GM12878 (cell line): ENCODE results near the gene USP26. TPM values are rescaled to one million over a fixed set of nuclear protein-coding genes. Genes with fewer than 3 reads are reported as not detected.

Source experiments
- ATAC-seq: fragments of 200-7000 bp; cut with Tn5 transposase; 3 replicates; pipeline ENCODE4 v1.9.1; 2020; ENCODE audit warnings: mild to moderate bottlenecking, moderate library complexity
- BruUV-seq: library from RNA; stranded (reverse); fragments of 400-500 nt; replicated peaks from 2 replicates; lab custom pipeline; 2021; lab: Mats Ljungman, UMichigan
- CTCF ChIA-PET: fragments of 300-600 bp; sonication (Branson Sonifier 250); formaldehyde crosslinking; extraction: SDS; loops from one replicate; lab custom pipeline; 2021; ENCODE audit warnings: inconsistent platforms; lab: Yijun Ruan, JAX
- POLR2A ChIA-PET: fragments of 350-600 bp; formaldehyde crosslinking; extraction: SDS; loops from one replicate; lab custom pipeline; 2021; ENCODE audit warnings: inconsistent platforms; lab: Charles Lee
- RAD21 ChIA-PET: fragments of 300-600 bp; sonication (Branson Sonifier 250); formaldehyde crosslinking; loops from one replicate; lab custom pipeline; 2023; ENCODE audit warnings: antibody characterized with exemption; ENCODE audit not compliant: unreplicated experiment; lab: Charles Lee
- SMC1A ChIA-PET: fragments of 300-600 bp; sonication (Branson Sonifier 250); formaldehyde crosslinking; loops from one replicate; lab custom pipeline; 2023; ENCODE audit not compliant: unreplicated experiment, uncharacterized antibody; lab: Charles Lee
- DNase-seq: peaks from one replicate; pipeline ENCODE4 v3.0.0-alpha.2; 2011; ENCODE audit warnings: low read depth, low spot score
- FAIRE-seq: peaks from 3 replicates; lab custom pipeline; 2011; peaks lifted over from hg19 to GRCh38; lab: Jason Lieb, UNC
- H2AFZ ChIP-seq: 2 replicates; pipeline ENCODE4 v1.6.0; 2011; ENCODE audit warnings: low read depth, low read length, control low read depth; ENCODE audit not compliant: control insufficient read depth
- H3K27ac ChIP-seq: 2 replicates; pipeline ENCODE4 v1.5.1; 2011; ENCODE audit warnings: control low read depth; ENCODE audit not compliant: control insufficient read depth, insufficient read depth
- H3K27me3 ChIP-seq, 2 experiments: replicated peaks in 1 of 2; 2 replicates each; pipeline versions ENCODE4 v1.6.0 to v1.6.1; 2011; ENCODE audit warnings: low read length in 1 of 2; ENCODE audit not compliant: control insufficient read depth in 2 of 2, insufficient read depth in 2 of 2
- H3K36me3 ChIP-seq, 2 experiments: 2 replicates each; pipeline ENCODE4 v1.5.1; 2011; ENCODE audit warnings: low read length in 1 of 2; ENCODE audit not compliant: control insufficient read depth in 2 of 2, insufficient read depth in 2 of 2
- H3K4me1 ChIP-seq: 2 replicates; pipeline ENCODE4 v1.6.1; 2011; ENCODE audit warnings: mild to moderate bottlenecking, low read length, moderate library complexity, mixed read lengths; ENCODE audit not compliant: control insufficient read depth, insufficient read depth
- H3K4me2 ChIP-seq: 2 replicates; pipeline ENCODE4 v1.6.0; 2011; ENCODE audit warnings: control low read depth; ENCODE audit not compliant: control insufficient read depth, insufficient read depth
- H3K4me3 ChIP-seq: fragments of 200-600 bp; sonication (generic); 2 replicates; pipeline ENCODE4 v1.5.1; 2016
- H3K79me2 ChIP-seq: 2 replicates; pipeline ENCODE4 v1.6.0; 2011; ENCODE audit warnings: low read length; ENCODE audit not compliant: control insufficient read depth, insufficient read depth
- H3K9ac ChIP-seq: 2 replicates; pipeline ENCODE4 v1.8.0; 2011; ENCODE audit warnings: low read length, control low read depth, mixed read lengths; ENCODE audit not compliant: control insufficient read depth, insufficient read depth
- H3K9me3 ChIP-seq: replicated peaks from 3 replicates; pipeline ENCODE4 v1.5.1; 2011; ENCODE audit warnings: mild to moderate bottlenecking, low read length; ENCODE audit not compliant: control insufficient read depth, insufficient read depth
- H4K20me1 ChIP-seq: 2 replicates; pipeline ENCODE4 v1.6.0; 2011; ENCODE audit not compliant: control insufficient read depth, insufficient read depth
- HDAC2 ChIP-seq: fragments of 200-600 bp; sonication (generic); IDR thresholded peaks from 2 replicates; pipeline ENCODE4 v1.6.1; 2017
- HDGF ChIP-seq: fragments of 450-650 bp; IDR thresholded peaks from 2 replicates; pipeline ENCODE4 v1.6.1; 2016; ENCODE audit warnings: antibody characterized with exemption
- POLR2AphosphoS5 ChIP-seq: IDR thresholded peaks from 2 replicates; pipeline ENCODE4 v1.6.1; 2011; ENCODE audit warnings: mild to moderate bottlenecking, low read length, inconsistent platforms
- RAD51 ChIP-seq: fragments of 450-650 bp; IDR thresholded peaks from 2 replicates; pipeline ENCODE4 v1.6.1; 2016; ENCODE audit warnings: moderate library complexity, mild to moderate bottlenecking, inconsistent platforms
- RELA ChIP-seq: fragments of 450-650 bp; IDR thresholded peaks from 2 replicates; pipeline ENCODE4 v1.8.0; 2014; ENCODE audit warnings: borderline replicate concordance; ENCODE audit not compliant: partially characterized antibody
- SREBF2 ChIP-seq: IDR thresholded peaks from 2 replicates; pipeline ENCODE4 v1.6.1; 2012; ENCODE audit warnings: mild to moderate bottlenecking, low read length
- SUZ12 ChIP-seq: fragments of 200-600 bp; sonication (generic); IDR thresholded peaks from one replicate; pipeline ENCODE4 v1.6.1; 2018; ENCODE audit warnings: antibody characterized with exemption, mild to moderate bottlenecking; ENCODE audit not compliant: unreplicated experiment
- WGBS: methylation state at CpG from one replicate; pipeline ENCODE4 v1.1.6; 2016; ENCODE audit warnings: low lambda C conversion rate; ENCODE audit not compliant: insufficient replicate concordance, insufficient coverage; ENCODE audit errors: missing lambda C conversion rate; 5-methylcytosine and 5-hydroxymethylcytosine counted together
- in situ Hi-C: fragments of 300-500 bp; cut with MboI; formaldehyde crosslinking; loops from 9 replicates; pipeline ENCODE4 v1.14.3; 2018; ENCODE audit warnings: mixed read lengths
- intact Hi-C: fragments of 100-400 bp; cut with micrococcal nuclease; formaldehyde crosslinking; loops from one replicate; pipeline ENCODE4 v1.14.2; 2022; ENCODE audit not compliant: unreplicated experiment
- polyA plus RNA-seq, 11 experiments: library from polyadenylated mRNA; depleted of rRNA in 4 of 11; unstranded in 6 of 11; stranded (reverse) in 5 of 11; fragments of >200 nt; fragmentation: Nextera tagmentation in 4 of 11; fragmentation: Illumina TruSeq in 1 of 11; extraction: Ambion mirVana in 4 of 11; extraction: Trizol in 1 of 11; gene quantifications; 1 replicate in 1 of 11; 2 replicates in 10 of 11; pipeline versions ENCODE4 v1.2.1 to v1.2.3, GENCODE V29; 2011 to 2016; ENCODE audit warnings: inconsistent platforms in 2 of 11, missing spikeins in 2 of 11, low read depth in 1 of 11
- total RNA-seq, 4 experiments: library from RNA; depleted of rRNA in 3 of 4; stranded (reverse); fragments of >200 nt in 3 of 4; fragmentation: Illumina TruSeq in 1 of 4; extraction: Trizol in 1 of 4; gene quantifications; 2 replicates each; pipeline versions ENCODE4 v1.2.1 to v1.2.3, GENCODE V29; 2013 to 2021
- TF ChIP-seq, protein P1 (sequence below): fragments of 450-650 bp; conservative IDR thresholded peaks from 2 replicates; pipeline ENCODE4 v1.6.1; 2017; ENCODE audit warnings: mild to moderate bottlenecking, moderate library complexity
- TF ChIP-seq, protein P2 (sequence below): fragments of 450-650 bp; IDR thresholded peaks from 2 replicates; pipeline ENCODE4 v1.6.1; 2018; ENCODE audit warnings: borderline replicate concordance, mild to moderate bottlenecking; ENCODE audit not compliant: partially characterized antibody
- TF ChIP-seq, protein P3 (sequence below): fragments of 450-650 bp; IDR thresholded peaks from 2 replicates; pipeline ENCODE4 v1.6.1; 2017; ENCODE audit warnings: mild to moderate bottlenecking, moderate library complexity

The USP26 gene
- total and polyA plus RNA-seq, 10 of the 15 experiments (the other 5 are each of a cell fraction or from before 2014, with no cell fraction given), result not detected

DNA sequence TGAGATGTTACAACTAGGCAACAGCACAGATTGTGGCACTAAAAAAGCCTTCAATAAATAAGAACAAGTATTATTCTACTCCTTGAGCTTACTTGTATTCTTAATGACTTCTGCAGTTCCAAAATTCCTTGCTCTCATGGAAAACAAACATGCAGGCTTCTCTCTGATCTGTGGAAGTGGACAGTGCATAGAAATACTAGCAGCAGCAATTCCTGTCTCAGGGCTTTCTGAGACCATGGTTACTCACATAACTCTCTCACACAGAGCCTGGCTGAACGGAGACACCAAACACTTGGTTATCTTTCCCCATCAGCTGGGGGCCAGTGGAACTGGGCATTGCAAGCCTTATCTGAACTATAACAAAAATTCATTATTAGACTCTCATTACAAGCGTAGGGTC is 106.1 kb downstream of the USP26 start:
- POLR2A ChIA-PET, result no interaction called here
- WGBS, result 18% methylated on average over 2 of the region's 2 CpGs

More for the DNA sequence above, 106.1 kb downstream of the USP26 start:
- Histone ChIP-seq H3K36me3 (no peaks in the 10 kb centered on the region), H3K79me2 (no peaks in the 10 kb centered on the region), H3K4me1 (no peaks in the 10 kb centered on the region), H4K20me1 (no peaks in the 10 kb centered on the region)
- in situ Hi-C loops, result no loop called here
- SMC1A ChIA-PET, result no interaction called here
- TF ChIP-seq SREBF2 (no peak), SUZ12 (no peak), RELA (no peak), POLR2AphosphoS5 (no peak), HDAC2 (no peak), HDGF (no peak), RAD51 (no peak)
- TF ChIP-seq, protein P1, sequence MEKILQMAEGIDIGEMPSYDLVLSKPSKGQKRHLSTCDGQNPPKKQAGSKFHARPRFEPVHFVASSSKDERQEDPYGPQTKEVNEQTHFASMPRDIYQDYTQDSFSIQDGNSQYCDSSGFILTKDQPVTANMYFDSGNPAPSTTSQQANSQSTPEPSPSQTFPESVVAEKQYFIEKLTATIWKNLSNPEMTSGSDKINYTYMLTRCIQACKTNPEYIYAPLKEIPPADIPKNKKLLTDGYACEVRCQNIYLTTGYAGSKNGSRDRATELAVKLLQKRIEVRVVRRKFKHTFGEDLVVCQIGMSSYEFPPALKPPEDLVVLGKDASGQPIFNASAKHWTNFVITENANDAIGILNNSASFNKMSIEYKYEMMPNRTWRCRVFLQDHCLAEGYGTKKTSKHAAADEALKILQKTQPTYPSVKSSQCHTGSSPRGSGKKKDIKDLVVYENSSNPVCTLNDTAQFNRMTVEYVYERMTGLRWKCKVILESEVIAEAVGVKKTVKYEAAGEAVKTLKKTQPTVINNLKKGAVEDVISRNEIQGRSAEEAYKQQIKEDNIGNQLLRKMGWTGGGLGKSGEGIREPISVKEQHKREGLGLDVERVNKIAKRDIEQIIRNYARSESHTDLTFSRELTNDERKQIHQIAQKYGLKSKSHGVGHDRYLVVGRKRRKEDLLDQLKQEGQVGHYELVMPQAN, result no peak
- TF ChIP-seq, protein P2, sequence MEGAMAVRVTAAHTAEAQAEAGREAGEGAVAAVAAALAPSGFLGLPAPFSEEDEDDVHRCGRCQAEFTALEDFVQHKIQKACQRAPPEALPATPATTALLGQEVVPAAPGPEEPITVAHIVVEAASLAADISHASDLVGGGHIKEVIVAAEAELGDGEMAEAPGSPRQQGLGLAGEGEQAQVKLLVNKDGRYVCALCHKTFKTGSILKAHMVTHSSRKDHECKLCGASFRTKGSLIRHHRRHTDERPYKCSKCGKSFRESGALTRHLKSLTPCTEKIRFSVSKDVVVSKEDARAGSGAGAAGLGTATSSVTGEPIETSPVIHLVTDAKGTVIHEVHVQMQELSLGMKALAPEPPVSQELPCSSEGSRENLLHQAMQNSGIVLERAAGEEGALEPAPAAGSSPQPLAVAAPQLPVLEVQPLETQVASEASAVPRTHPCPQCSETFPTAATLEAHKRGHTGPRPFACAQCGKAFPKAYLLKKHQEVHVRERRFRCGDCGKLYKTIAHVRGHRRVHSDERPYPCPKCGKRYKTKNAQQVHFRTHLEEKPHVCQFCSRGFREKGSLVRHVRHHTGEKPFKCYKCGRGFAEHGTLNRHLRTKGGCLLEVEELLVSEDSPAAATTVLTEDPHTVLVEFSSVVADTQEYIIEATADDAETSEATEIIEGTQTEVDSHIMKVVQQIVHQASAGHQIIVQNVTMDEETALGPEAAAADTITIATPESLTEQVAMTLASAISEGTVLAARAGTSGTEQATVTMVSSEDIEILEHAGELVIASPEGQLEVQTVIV, result no peak
- TF ChIP-seq, protein P3, sequence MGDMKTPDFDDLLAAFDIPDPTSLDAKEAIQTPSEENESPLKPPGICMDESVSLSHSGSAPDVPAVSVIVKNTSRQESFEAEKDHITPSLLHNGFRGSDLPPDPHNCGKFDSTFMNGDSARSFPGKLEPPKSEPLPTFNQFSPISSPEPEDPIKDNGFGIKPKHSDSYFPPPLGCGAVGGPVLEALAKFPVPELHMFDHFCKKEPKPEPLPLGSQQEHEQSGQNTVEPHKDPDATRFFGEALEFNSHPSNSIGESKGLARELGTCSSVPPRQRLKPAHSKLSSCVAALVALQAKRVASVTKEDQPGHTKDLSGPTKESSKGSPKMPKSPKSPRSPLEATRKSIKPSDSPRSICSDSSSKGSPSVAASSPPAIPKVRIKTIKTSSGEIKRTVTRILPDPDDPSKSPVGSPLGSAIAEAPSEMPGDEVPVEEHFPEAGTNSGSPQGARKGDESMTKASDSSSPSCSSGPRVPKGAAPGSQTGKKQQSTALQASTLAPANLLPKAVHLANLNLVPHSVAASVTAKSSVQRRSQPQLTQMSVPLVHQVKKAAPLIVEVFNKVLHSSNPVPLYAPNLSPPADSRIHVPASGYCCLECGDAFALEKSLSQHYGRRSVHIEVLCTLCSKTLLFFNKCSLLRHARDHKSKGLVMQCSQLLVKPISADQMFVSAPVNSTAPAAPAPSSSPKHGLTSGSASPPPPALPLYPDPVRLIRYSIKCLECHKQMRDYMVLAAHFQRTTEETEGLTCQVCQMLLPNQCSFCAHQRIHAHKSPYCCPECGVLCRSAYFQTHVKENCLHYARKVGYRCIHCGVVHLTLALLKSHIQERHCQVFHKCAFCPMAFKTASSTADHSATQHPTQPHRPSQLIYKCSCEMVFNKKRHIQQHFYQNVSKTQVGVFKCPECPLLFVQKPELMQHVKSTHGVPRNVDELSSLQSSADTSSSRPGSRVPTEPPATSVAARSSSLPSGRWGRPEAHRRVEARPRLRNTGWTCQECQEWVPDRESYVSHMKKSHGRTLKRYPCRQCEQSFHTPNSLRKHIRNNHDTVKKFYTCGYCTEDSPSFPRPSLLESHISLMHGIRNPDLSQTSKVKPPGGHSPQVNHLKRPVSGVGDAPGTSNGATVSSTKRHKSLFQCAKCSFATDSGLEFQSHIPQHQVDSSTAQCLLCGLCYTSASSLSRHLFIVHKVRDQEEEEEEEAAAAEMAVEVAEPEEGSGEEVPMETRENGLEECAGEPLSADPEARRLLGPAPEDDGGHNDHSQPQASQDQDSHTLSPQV, result no peak
- TF ChIP-seq, all 136 proteins: peak for 0
- Histone ChIP-seq H2AFZ (no peak overlapping the region), H3K9ac (no peak overlapping the region), H3K4me2 (no peak overlapping the region), H3K4me3 (no peak overlapping the region), H3K27ac (no peak overlapping the region), H3K9me3 (no peaks in the 10 kb centered on the region), H3K27me3 (no peaks in the 10 kb centered on the region; a peak in 1 of 4 replicates)
- intact Hi-C loops, result no loop called here
- ATAC-seq (no peak), DNase-seq (no peak), FAIRE-seq (no peak)
- no TSS peak for BruUV-seq
- ChIA-PET CTCF (interaction anchor here (1.9 kb wide), 1 partner anchor 14 kb away, joined by 6 read pairs; no protein-coding TSS in a partner anchor), RAD21 (no interaction called here)
